Measurements from ENCODE around the gene TSPAN18.

DNA sequence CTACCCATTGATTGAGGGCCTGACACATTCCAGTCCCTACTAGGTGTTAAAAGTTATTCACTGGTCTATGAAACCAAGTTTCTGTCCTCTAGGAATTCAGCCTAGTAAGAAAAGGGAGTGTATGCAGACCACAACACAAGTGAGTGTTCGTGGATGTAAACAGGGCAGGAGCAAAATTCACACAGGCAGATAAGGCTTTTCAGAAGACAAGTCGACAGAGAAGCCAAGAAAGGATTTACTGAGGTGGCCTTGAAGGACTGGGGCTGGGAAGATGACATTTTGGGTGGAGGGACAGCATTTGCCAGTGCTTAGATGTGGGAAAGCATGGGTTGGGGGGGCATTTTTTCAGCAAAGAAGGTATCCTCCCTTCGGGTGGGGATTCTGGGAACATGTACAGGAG, 76.2 kb downstream of the TSPAN18 start:
- TF ChIP-seq POLR2AphosphoS5 (IDR thresholded peaks at IDR 0.05; ENCODE audit: borderline replicate concordance, low read depth, low read length) (no peak), EZH2 (IDR thresholded peaks at IDR 0.05) (no peak)

All from SK-N-MC (cell line).